Left lung (tissue), 10 donors: ENCODE data around the gene VEGFA. TPM values are rescaled to one million over a fixed set of nuclear protein-coding genes. Genes with fewer than 3 reads are reported as not detected.

ENCODE experiments used
- ATAC-seq: fragments of 200-7000 bp; cut with Tn5 transposase; one replicate; pipeline ENCODE4 v1.9.1; 2020; ENCODE audit warnings: moderate library complexity
- DNase-seq, 4 donors: peaks; one replicate each; pipeline ENCODE4 v3.0.0-alpha.2; 2013 to 2020
- H3K27ac ChIP-seq, 2 donors: fragments of 200-600 bp; sonication (generic) in 1 of 2; one replicate each; pipeline versions ENCODE4 v1.5.0 to v1.8.0; 2020 to 2021
- H3K27me3 ChIP-seq, 2 donors: fragments of 200-600 bp; sonication (generic) in 1 of 2; one replicate each; pipeline versions ENCODE4 v1.5.0 to v1.8.0; 2020 to 2021
- H3K36me3 ChIP-seq, 2 donors: fragments of 200-600 bp; sonication (generic) in 1 of 2; one replicate each; pipeline versions ENCODE4 v1.5.0 to v1.8.0; 2020 to 2021
- H3K4me1 ChIP-seq, 2 donors: fragments of 200-600 bp; one replicate each; pipeline ENCODE4 v1.8.0; 2021
- H3K4me3 ChIP-seq, 2 donors: fragments of 200-600 bp; sonication (generic) in 1 of 2; one replicate each; pipeline versions ENCODE4 v1.5.0 to v1.8.0; 2020 to 2021; ENCODE audit warnings: mild to moderate bottlenecking in 1 of 2
- H3K9me3 ChIP-seq, 2 donors: fragments of 200-600 bp; sonication (generic) in 1 of 2; one replicate each; pipeline versions ENCODE4 v1.5.0 to v1.8.0; 2020 to 2021
- CTCF ChIP-seq, 2 donors: fragments of 200-600 bp; sonication (generic) in 1 of 2; IDR thresholded peaks; one replicate each; pipeline versions ENCODE4 v1.5.0 to v1.8.0; 2021; ENCODE audit warnings: antibody characterized with exemption in 2 of 2
- intact Hi-C, 2 donors: fragments of 100-400 bp; cut with DNase I; formaldehyde crosslinking; loops; one replicate each; pipeline versions ENCODE4 v1.11.2 to v1.14.2; 2022
- polyA plus RNA-seq, 6 donors: library from polyadenylated mRNA; unstranded; fragments of 120-200 nt; gene quantifications; one replicate each; pipeline ENCODE4 v1.2.1, GENCODE V29; 2013; ENCODE audit not compliant: insufficient read length in 6 of 6
- total RNA-seq, 2 donors: library from RNA; stranded (reverse); fragmentation: NEBNext Ultra II Directional; extraction: Animal tissue kit (Norgen Biotek cat#: 25700); gene quantifications; one replicate each; pipeline ENCODE4 v1.2.1, GENCODE V29; 2021
- donor health status: DM: no; HTN: yes; CAD: no.
- donor health status: DM: no; HTN: no; CAD: no.

VEGFA gene
- total and polyA plus RNA-seq, 8 donors = 147 to 349 (median 288) TPM

- H3K36me3 ChIP-seq = no peaks in the 10 kb centered on the region
- no peaks in the 10 kb centered on the region for H3K27me3 ChIP-seq
- DNase-seq (no peak), ATAC-seq (no peak)
- intact Hi-C loops = no loop called here
- H3K27ac ChIP-seq = no peak overlapping the region
- H3K4me3 ChIP-seq = no peak overlapping the region
- no peak for TF ChIP-seq CTCF (IDR thresholded peaks at IDR 0.05)
- H3K4me1 ChIP-seq = peaks cover 5 to 7% of the 10 kb centered on the region in 2 donors
- H3K9me3 ChIP-seq = no peaks in the 10 kb centered on the region
Measured at GRCh38 chr6:43741829-43742228, 28.2 kb upstream of the VEGFA start.

- DNase-seq = peak in 1 of 4 donors; percentile 19
- Histone ChIP-seq H3K27ac (no peak overlapping the region), H3K4me1 (peaks cover 5 to 7% of the 10 kb centered on the region in 2 donors), H3K4me3 (no peak overlapping the region), H3K27me3 (no peaks in the 10 kb centered on the region), H3K9me3 (no peaks in the 10 kb centered on the region), H3K36me3 (no peaks in the 10 kb centered on the region)
- ATAC-seq = no peak
- intact Hi-C loops = no loop called here
- no peak for TF ChIP-seq CTCF (IDR thresholded peaks at IDR 0.05)
Measured at GRCh38 chr6:43742285-43742684, 27.7 kb upstream of the VEGFA start.

- Histone ChIP-seq H3K4me1 (peaks cover 5 to 7% of the 10 kb centered on the region in 2 donors), H3K36me3 (no peaks in the 10 kb centered on the region), H3K27me3 (no peaks in the 10 kb centered on the region), H3K4me3 (no peak overlapping the region), H3K27ac (no peak overlapping the region), H3K9me3 (no peaks in the 10 kb centered on the region)
- TF ChIP-seq CTCF (IDR thresholded peaks at IDR 0.05) = no peak
- ATAC-seq (no peak), DNase-seq (peak in 2 of 4 donors; percentile 19 to 71)
- intact Hi-C loops = no loop called here
Measured at GRCh38 chr6:43742931-43743632, 26.9 kb upstream of the VEGFA start.

- H3K36me3 ChIP-seq = no peaks in the 10 kb centered on the region
- H3K9me3 ChIP-seq = no peaks in the 10 kb centered on the region
- no peak for TF ChIP-seq CTCF (IDR thresholded peaks at IDR 0.05)
- ATAC-seq (no peak), DNase-seq (peak in 1 of 4 donors; percentile 19)
- H3K4me1 ChIP-seq = peaks cover 5 to 7% of the 10 kb centered on the region in 2 donors
- no peak overlapping the region for H3K27ac ChIP-seq
- intact Hi-C loops = no loop called here
- no peak overlapping the region for H3K4me3 ChIP-seq
- H3K27me3 ChIP-seq = no peaks in the 10 kb centered on the region
Measured at GRCh38 chr6:43743682-43744381, 26.2 kb upstream of the VEGFA start.

GRCh38 chr6:43744491-43744890 is 25.5 kb upstream of the VEGFA start:
- Histone ChIP-seq H3K9me3 (no peaks in the 10 kb centered on the region), H3K4me1 (peaks cover 5 to 7% of the 10 kb centered on the region in 2 donors), H3K27ac (no peak overlapping the region), H3K27me3 (no peaks in the 10 kb centered on the region), H3K4me3 (no peak overlapping the region), H3K36me3 (no peaks in the 10 kb centered on the region)
- DNase-seq (peak in 2 of 4 donors; percentile 23 to 69), ATAC-seq (no peak)
- no peak for TF ChIP-seq CTCF (IDR thresholded peaks at IDR 0.05)
- intact Hi-C loops = no loop called here
